GM12801 (cell line): ENCODE measurements around the gene OR7D4.

Experiments
- CTCF ChIP-seq: IDR thresholded peaks from one replicate; pipeline ENCODE4 v1.5.1; 2011; ENCODE audit warnings: control low read depth; ENCODE audit not compliant: insufficient read length; ENCODE audit errors: extremely low read depth

Gene OR7D4

GRCh38 chr19:9178901-9179300 is 40.5 kb downstream of the OR7D4 start, which contains the start of gene OR7D2:
OR7D2 (plus strand) TSS chr19:9178979; CDS start chr19:9185782, 6,803 bp downstream.
- no peak for TF ChIP-seq CTCF

- TF ChIP-seq CTCF: no peak
Measured at GRCh38 chr19:9175326-9175725, 44.1 kb downstream of the OR7D4 start.

- no peak for TF ChIP-seq CTCF
Measured at GRCh38 chr19:9171393-9171991, 47.9 kb downstream of the OR7D4 start.

GRCh38 chr19:9166846-9167245 is 52.5 kb downstream of the OR7D4 start:
- TF ChIP-seq CTCF: no peak

GRCh38 chr19:9165261-9165660 is 54.1 kb downstream of the OR7D4 start:
- no peak for TF ChIP-seq CTCF

GRCh38 chr19:9161427-9161826 is 58.0 kb downstream of the OR7D4 start:
- no peak for TF ChIP-seq CTCF
